IMR-90 (cell line): Measurements from ENCODE around the gene ATG7. TPM values are rescaled to one million over a fixed set of nuclear protein-coding genes. Genes with fewer than 3 reads are reported as not detected.

Experiments
- ATAC-seq: fragments of 200-7000 bp; cut with Tn5 transposase; 2 replicates; pipeline ENCODE4 v1.9.1; 2020; ENCODE audit warnings: low read depth, mild to moderate bottlenecking, moderate library complexity
- BruUV-seq: library from RNA; stranded (reverse); fragments of 400-500 nt; replicated peaks from 2 replicates; lab custom pipeline; 2021; lab: Mats Ljungman, UMichigan
- CTCF ChIA-PET: fragments of 300-600 bp; formaldehyde crosslinking; extraction: SDS; loops from one replicate; lab custom pipeline; 2021; ENCODE audit warnings: antibody characterized with exemption; lab: Yijun Ruan, JAX
- POLR2A ChIA-PET: fragments of 300-600 bp; sonication (Branson Sonifier 250); formaldehyde crosslinking; loops from one replicate; lab custom pipeline; 2022; ENCODE audit warnings: antibody characterized with exemption; ENCODE audit not compliant: unreplicated experiment; lab: Charles Lee
- DNase-seq: peaks from one replicate; pipeline ENCODE4 v3.0.0; 2013
- H2AFZ ChIP-seq: replicated peaks from 2 replicates; pipeline ENCODE3; 2013; ENCODE audit warnings: low read length, mild to moderate bottlenecking; ENCODE audit not compliant: poor library complexity
- H2AK5ac ChIP-seq: 2 replicates; pipeline ENCODE4 v1.6.1; 2013; ENCODE audit warnings: low read depth, low read length, inconsistent platforms
- H2AK9ac ChIP-seq: replicated peaks from 2 replicates; pipeline ENCODE3; 2013; ENCODE audit warnings: mild to moderate bottlenecking, low read depth, low read length, moderate library complexity; ENCODE audit not compliant: poor library complexity
- H2BK120ac ChIP-seq: 2 replicates; pipeline ENCODE4 v1.6.1; 2013; ENCODE audit warnings: low read depth, low read length, inconsistent platforms
- H2BK15ac ChIP-seq: 3 replicates; pipeline ENCODE4 v1.6.1; 2013; ENCODE audit warnings: low read depth, low read length, inconsistent platforms
- H2BK20ac ChIP-seq: 2 replicates; pipeline ENCODE4 v1.6.1; 2013; ENCODE audit warnings: low read depth, mild to moderate bottlenecking, inconsistent platforms, low read length, moderate library complexity
- H2BK5ac ChIP-seq: 2 replicates; pipeline ENCODE4 v1.6.1; 2013; ENCODE audit warnings: mild to moderate bottlenecking, low read depth, low read length, inconsistent platforms; ENCODE audit not compliant: poor library complexity, severe bottlenecking
- H3K14ac ChIP-seq: replicated peaks from 2 replicates; pipeline ENCODE4 v1.6.1; 2013; ENCODE audit warnings: low read depth, low read length, inconsistent platforms
- H3K18ac ChIP-seq: 2 replicates; pipeline ENCODE4 v1.6.1; 2013; ENCODE audit warnings: low read depth, low read length, control low read depth
- H3K23ac ChIP-seq: 2 replicates; pipeline ENCODE4 v1.6.1; 2013; ENCODE audit warnings: low read depth, low read length, inconsistent platforms
- H3K27ac ChIP-seq: 2 replicates; pipeline ENCODE4 v1.5.1; 2013; ENCODE audit warnings: mild to moderate bottlenecking, control low read depth, low read length; ENCODE audit not compliant: insufficient read depth
- H3K27me3 ChIP-seq: 2 replicates; pipeline ENCODE4 v1.6.1; 2013; ENCODE audit warnings: low read length; ENCODE audit not compliant: control insufficient read depth, insufficient read depth
- H3K36me3 ChIP-seq: 2 replicates; pipeline ENCODE4 v1.6.1; 2013; ENCODE audit warnings: low read length, mixed read lengths; ENCODE audit not compliant: control insufficient read depth, insufficient read depth
- H3K4ac ChIP-seq: 2 replicates; pipeline ENCODE4 v1.6.1; 2013; ENCODE audit warnings: low read depth, low read length, inconsistent platforms
- H3K4me1 ChIP-seq: 2 replicates; pipeline ENCODE4 v1.6.1; 2013; ENCODE audit warnings: low read length, mixed read lengths; ENCODE audit not compliant: control insufficient read depth, insufficient read depth
- H3K4me2 ChIP-seq: 2 replicates; pipeline ENCODE4 v1.6.1; 2013; ENCODE audit warnings: low read depth, mild to moderate bottlenecking, control low read depth, low read length, moderate library complexity
- H3K4me3 ChIP-seq: 2 replicates; pipeline ENCODE4 v1.5.1; 2013; ENCODE audit warnings: low read depth, mild to moderate bottlenecking, control low read depth, low read length, moderate library complexity; ENCODE audit not compliant: insufficient read depth
- H3K56ac ChIP-seq: 2 replicates; pipeline ENCODE4 v1.6.1; 2013; ENCODE audit warnings: low read length, inconsistent platforms; ENCODE audit not compliant: insufficient read depth; ENCODE audit errors: extremely low read depth
- H3K79me1 ChIP-seq, 2 experiments: 2 replicates each; pipeline ENCODE4 v1.6.1; 2013; ENCODE audit warnings: low read length in 2 of 2, inconsistent platforms in 1 of 2, low read depth in 1 of 2
- H3K9ac ChIP-seq: 2 replicates; pipeline ENCODE4 v1.6.1; 2013; ENCODE audit warnings: low read depth, low read length, control low read depth
- H3K9me1 ChIP-seq: 2 replicates; pipeline ENCODE4 v1.6.1; 2013; ENCODE audit warnings: low read length, inconsistent platforms; ENCODE audit not compliant: insufficient read depth
- H3K9me3 ChIP-seq: 2 replicates; pipeline ENCODE4 v1.6.1; 2013; ENCODE audit warnings: low read length; ENCODE audit not compliant: control insufficient read depth, insufficient read depth
- H4K20me1 ChIP-seq: 2 replicates; pipeline ENCODE4 v1.6.1; 2013; ENCODE audit warnings: low read length, inconsistent platforms; ENCODE audit not compliant: insufficient read depth
- H4K5ac ChIP-seq: 2 replicates; pipeline ENCODE4 v1.6.1; 2013; ENCODE audit warnings: mild to moderate bottlenecking, low read depth, low read length, control low read depth
- H4K8ac ChIP-seq, 2 experiments: 2 replicates each; pipeline ENCODE4 v1.6.1; 2013; ENCODE audit warnings: low read depth in 2 of 2, low read length in 2 of 2, control low read depth in 1 of 2, inconsistent platforms in 1 of 2
- H4K91ac ChIP-seq: 2 replicates; pipeline ENCODE4 v1.6.1; 2013; ENCODE audit warnings: low read depth, low read length, inconsistent platforms; ENCODE audit not compliant: insufficient read depth
- CHD1 ChIP-seq: IDR thresholded peaks from 2 replicates; pipeline ENCODE4 v1.6.1; 2012; ENCODE audit warnings: low read depth, low read length, improper control_type of control experiment
- MAFK ChIP-seq: IDR thresholded peaks from 2 replicates; pipeline ENCODE4 v1.6.1; 2012; ENCODE audit warnings: low read depth, low read length, improper control_type of control experiment
- RCOR1 ChIP-seq: IDR thresholded peaks from 2 replicates; pipeline ENCODE4 v1.6.1; 2012; ENCODE audit warnings: mild to moderate bottlenecking, low read length, improper control_type of control experiment; ENCODE audit not compliant: insufficient replicate concordance
- SMC3 ChIP-seq: fragments of 150-350 bp; IDR thresholded peaks from 2 replicates; pipeline ENCODE4 v1.6.1; 2016; ENCODE audit warnings: low read depth, mild to moderate bottlenecking, antibody characterized with exemption, low read length, moderate library complexity
- WGBS, 2 experiments: methylation state at CpG; one replicate each; pipeline versions ENCODE4 v1.1.5 to v1.1.7; 2013; ENCODE audit warnings: missing lambda C conversion rate in 2 of 2; ENCODE audit not compliant: insufficient read length in 1 of 2; ENCODE audit errors: extremely low coverage in 2 of 2; 5-methylcytosine and 5-hydroxymethylcytosine counted together
- dilution Hi-C: fragments of 300-500 bp; cut with HindIII; formaldehyde crosslinking; loops from one replicate; pipeline ENCODE4 v1.14.3; 2018; ENCODE audit warnings: low sequenced_read_pairs; ENCODE audit not compliant: unreplicated experiment
- in situ Hi-C: fragments of 300-500 bp; cut with MboI; formaldehyde crosslinking; loops from 3 replicates; pipeline ENCODE4 v1.14.3; 2019; ENCODE audit warnings: low sequenced_read_pairs, inconsistent platforms, mixed read lengths
- intact Hi-C: fragments of 100-400 bp; cut with micrococcal nuclease; formaldehyde crosslinking; loops from 2 replicates; pipeline ENCODE4 v1.10.0; 2022
- polyA plus RNA-seq, 3 experiments: library from polyadenylated mRNA; depleted of rRNA; stranded (reverse); fragments of >200 nt; gene quantifications; 2 replicates each; pipeline ENCODE4 v1.2.3, GENCODE V29; 2012; ENCODE audit warnings: low replicate concordance in 1 of 3
- total RNA-seq: library from RNA; depleted of rRNA; stranded (reverse); fragments of >200 nt; gene quantifications from 2 replicates; pipeline ENCODE4 v1.2.3, GENCODE V29; 2012
- TF ChIP-seq, protein P1 (sequence below): conservative IDR thresholded peaks from 2 replicates; pipeline ENCODE4 v1.5.1; 2012; ENCODE audit warnings: mild to moderate bottlenecking, low read depth, low read length, improper control_type of control experiment
- TF ChIP-seq, protein P2 (sequence below): fragments of 150-350 bp; IDR thresholded peaks from 2 replicates; pipeline ENCODE4 v1.6.1; 2016; ENCODE audit warnings: low read depth, mild to moderate bottlenecking, low read length, moderate library complexity, borderline replicate concordance

The ATG7 gene
- total and polyA plus RNA-seq, 2 of the 4 experiments (the other 2 are of a cell fraction) = 15.6 to 51.4 TPM

DNA sequence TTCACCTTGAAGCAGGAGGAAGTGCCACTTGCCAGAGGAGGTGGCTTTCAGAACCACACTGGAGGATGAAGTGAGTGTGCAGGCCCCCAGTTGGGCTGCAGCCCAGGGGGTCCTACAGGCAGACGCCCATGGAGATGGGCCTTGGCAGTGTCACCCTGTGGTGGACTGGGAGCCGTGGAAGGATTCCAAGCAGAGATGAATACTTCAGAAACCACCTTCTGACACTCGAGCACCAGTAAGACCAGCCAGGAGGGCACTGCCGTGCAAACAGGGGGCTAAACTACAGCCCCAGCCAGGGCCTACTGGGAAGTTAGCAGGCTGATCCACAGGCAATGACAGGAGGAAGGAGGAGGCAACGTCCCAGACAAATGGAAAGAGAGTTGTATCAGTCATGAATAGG, 316.1 kb downstream of the ATG7 start:
- Histone ChIP-seq H2AFZ (no peak overlapping the region), H3K4me1 (peaks cover 53% of the 10 kb centered on the region), H3K9me1 (peaks cover 50% of the 10 kb centered on the region), H2BK5ac (no peak overlapping the region), H3K27me3 (no peaks in the 10 kb centered on the region), H3K4ac (peak overlapping the region; percentile 6), H4K91ac (no peak overlapping the region; the same call in 1 of the 2 replicates), H2BK15ac (0 out of 3 replicates have a peak overlapping the region, but pooled peaks have one; percentile 11), H3K18ac (no peak overlapping the region), H2BK120ac (no peak overlapping the region), H4K20me1 (peaks cover 54% of the 10 kb centered on the region), H3K36me3 (peaks cover 14% of the 10 kb centered on the region), H3K14ac (no peak overlapping the region), H3K9ac (no peak overlapping the region), H2BK20ac (no peak overlapping the region), H3K4me2 (no peak overlapping the region), H3K9me3 (no peaks in the 10 kb centered on the region), H3K56ac (no peak overlapping the region), H2AK5ac (peak overlapping the region; percentile 33; the same call in 1 of the 2 replicates), H3K27ac (peak overlapping the region; percentile 6; the same call in 1 of the 2 replicates), H3K79me1 (peaks cover 25 to 90% of the 10 kb centered on the region in 2 experiments), H3K4me3 (no peak overlapping the region), H3K23ac (peak overlapping the region; percentile 0; the same call in 1 of the 2 replicates), H4K8ac (0 out of 4 replicates have a peak overlapping the region, but pooled peaks of 1 of the 2 experiments have one; percentile 15), H2AK9ac (no peak overlapping the region), H4K5ac (no peak overlapping the region; the same call in 1 of the 2 replicates)
- no peak for ATAC-seq
- TF ChIP-seq, protein P1, sequence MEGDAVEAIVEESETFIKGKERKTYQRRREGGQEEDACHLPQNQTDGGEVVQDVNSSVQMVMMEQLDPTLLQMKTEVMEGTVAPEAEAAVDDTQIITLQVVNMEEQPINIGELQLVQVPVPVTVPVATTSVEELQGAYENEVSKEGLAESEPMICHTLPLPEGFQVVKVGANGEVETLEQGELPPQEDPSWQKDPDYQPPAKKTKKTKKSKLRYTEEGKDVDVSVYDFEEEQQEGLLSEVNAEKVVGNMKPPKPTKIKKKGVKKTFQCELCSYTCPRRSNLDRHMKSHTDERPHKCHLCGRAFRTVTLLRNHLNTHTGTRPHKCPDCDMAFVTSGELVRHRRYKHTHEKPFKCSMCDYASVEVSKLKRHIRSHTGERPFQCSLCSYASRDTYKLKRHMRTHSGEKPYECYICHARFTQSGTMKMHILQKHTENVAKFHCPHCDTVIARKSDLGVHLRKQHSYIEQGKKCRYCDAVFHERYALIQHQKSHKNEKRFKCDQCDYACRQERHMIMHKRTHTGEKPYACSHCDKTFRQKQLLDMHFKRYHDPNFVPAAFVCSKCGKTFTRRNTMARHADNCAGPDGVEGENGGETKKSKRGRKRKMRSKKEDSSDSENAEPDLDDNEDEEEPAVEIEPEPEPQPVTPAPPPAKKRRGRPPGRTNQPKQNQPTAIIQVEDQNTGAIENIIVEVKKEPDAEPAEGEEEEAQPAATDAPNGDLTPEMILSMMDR = no peak
- TF ChIP-seq, protein P2, sequence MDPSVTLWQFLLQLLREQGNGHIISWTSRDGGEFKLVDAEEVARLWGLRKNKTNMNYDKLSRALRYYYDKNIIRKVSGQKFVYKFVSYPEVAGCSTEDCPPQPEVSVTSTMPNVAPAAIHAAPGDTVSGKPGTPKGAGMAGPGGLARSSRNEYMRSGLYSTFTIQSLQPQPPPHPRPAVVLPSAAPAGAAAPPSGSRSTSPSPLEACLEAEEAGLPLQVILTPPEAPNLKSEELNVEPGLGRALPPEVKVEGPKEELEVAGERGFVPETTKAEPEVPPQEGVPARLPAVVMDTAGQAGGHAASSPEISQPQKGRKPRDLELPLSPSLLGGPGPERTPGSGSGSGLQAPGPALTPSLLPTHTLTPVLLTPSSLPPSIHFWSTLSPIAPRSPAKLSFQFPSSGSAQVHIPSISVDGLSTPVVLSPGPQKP = no peak
- TF ChIP-seq MAFK = no peak
- TF ChIP-seq CHD1 = no peak
- no peak for TF ChIP-seq RCOR1
- TF ChIP-seq SMC3 = no peak
- WGBS, 2 experiments = 70% methylated on average over 2 of the region's 5 CpGs; no CpG with 5 or more reads in 1 of the 2 experiments
- POLR2A ChIA-PET = no interaction called here
- dilution Hi-C loops (no loop called here), intact Hi-C loops (no loop called here), in situ Hi-C loops (no loop called here)
- no peak for DNase-seq
- CTCF ChIA-PET = interaction anchor here (0.6 kb wide), 1 partner anchor 78 kb away, joined by 3 read pairs; no protein-coding TSS in a partner anchor
- no TSS peak for BruUV-seq
